Type B pancreatic cell (in vitro differentiated cells): ENCODE data around the gene CNR1. TPM values are rescaled to one million over a fixed set of nuclear protein-coding genes. Genes with fewer than 3 reads are reported as not detected.

Experiments used
- DNase-seq: peaks from one replicate; pipeline ENCODE4 v3.0.0; 2021; ENCODE audit warnings: mixed read lengths; ENCODE audit not compliant: unreplicated experiment; ENCODE audit errors: extremely low spot score
- H3K27ac Mint-ChIP-seq: 2 replicates; pipeline ENCODE4 v1.8.0; 2021; ENCODE audit warnings: mild to moderate bottlenecking, mixed read lengths
- H3K27me3 Mint-ChIP-seq: 2 replicates; pipeline ENCODE4 v1.8.0; 2021; ENCODE audit warnings: mixed read lengths
- H3K36me3 Mint-ChIP-seq: 2 replicates; pipeline ENCODE4 v1.8.0; 2021; ENCODE audit warnings: mixed read lengths
- H3K4me1 Mint-ChIP-seq: one replicate; pipeline ENCODE4 v1.8.0; 2021; ENCODE audit warnings: mixed read lengths; ENCODE audit not compliant: unreplicated experiment
- H3K4me3 Mint-ChIP-seq: 2 replicates; pipeline ENCODE4 v1.8.0; 2021; ENCODE audit warnings: mild to moderate bottlenecking, mixed read lengths
- H3K9me3 Mint-ChIP-seq: 2 replicates; pipeline ENCODE4 v1.8.0; 2021; ENCODE audit warnings: mixed read lengths
- CTCF ChIP-seq: fragments of 200-600 bp; sonication (generic); conservative IDR thresholded peaks from 2 replicates; pipeline ENCODE4 v1.5.0; 2021; ENCODE audit warnings: antibody characterized with exemption, mild to moderate bottlenecking
- total RNA-seq: library from RNA; stranded (reverse); gene quantifications from 2 replicates; pipeline ENCODE4 v1.2.1, GENCODE V29; 2021; ENCODE audit warnings: low replicate concordance

CNR1 gene
- total RNA-seq, 1 donor from 2014 or later, result 3.5 TPM

GRCh38 chr6:88142297-88142668 is 23.9 kb downstream of the CNR1 start:
- H3K4me3 Mint-ChIP-seq, result no peak overlapping the region
- no peaks in the 10 kb centered on the region for H3K4me1 Mint-ChIP-seq
- no peak overlapping the region for H3K27ac Mint-ChIP-seq
- no peaks in the 10 kb centered on the region for H3K9me3 Mint-ChIP-seq
- H3K36me3 Mint-ChIP-seq, result no peaks in the 10 kb centered on the region
- H3K27me3 Mint-ChIP-seq, result no peaks in the 10 kb centered on the region
- DNase-seq, result no peak
- no peak for TF ChIP-seq CTCF

DNA sequence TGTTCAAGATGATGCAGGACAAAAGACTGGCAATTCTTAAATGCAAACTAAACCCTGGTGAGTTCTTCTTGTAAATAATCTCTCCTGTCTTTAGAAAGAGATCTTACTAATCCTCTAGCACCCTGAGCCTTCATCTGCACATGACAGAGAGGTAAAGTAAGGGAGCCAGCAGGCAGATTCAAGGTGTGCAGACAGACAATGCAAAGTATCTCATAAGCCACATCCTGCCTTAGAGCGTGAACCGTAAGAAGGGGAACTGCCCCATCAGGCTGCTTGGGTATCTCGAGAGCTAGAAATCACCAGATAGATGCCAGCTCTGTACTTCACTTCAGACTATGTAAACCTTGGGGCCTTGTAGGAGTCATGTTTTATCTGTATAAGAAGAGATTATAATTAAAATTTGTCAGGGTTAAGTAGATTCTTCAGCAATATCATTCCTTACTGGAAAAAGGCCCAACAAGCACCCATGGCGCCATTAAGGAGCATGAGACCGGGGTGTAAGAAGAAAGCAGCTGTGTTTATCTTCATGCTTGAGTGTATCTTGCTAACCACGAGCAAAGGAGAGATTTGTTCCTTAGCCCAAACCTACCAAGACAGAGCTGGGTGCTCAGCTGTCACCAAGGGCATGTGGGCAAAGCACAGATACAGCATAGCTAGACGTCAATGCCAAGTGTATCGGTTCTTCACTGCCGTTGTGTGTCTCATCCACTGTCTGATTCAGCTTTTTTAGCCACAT is 24.4 kb downstream of the CNR1 start:
- Mint-ChIP-seq H3K27me3 (peaks cover 3% of the 10 kb centered on the region), H3K4me1 (no peaks in the 10 kb centered on the region), H3K9me3 (no peaks in the 10 kb centered on the region), H3K27ac (no peak overlapping the region), H3K4me3 (no peak overlapping the region), H3K36me3 (no peaks in the 10 kb centered on the region)
- no peak for TF ChIP-seq CTCF
- no peak for DNase-seq

- no peaks in the 10 kb centered on the region for H3K4me1 Mint-ChIP-seq
- peaks cover 6% of the 10 kb centered on the region for H3K27me3 Mint-ChIP-seq
- H3K36me3 Mint-ChIP-seq, result no peaks in the 10 kb centered on the region
- H3K4me3 Mint-ChIP-seq, result no peak overlapping the region
- no peak for TF ChIP-seq CTCF
- no peak overlapping the region for H3K27ac Mint-ChIP-seq
- no peaks in the 10 kb centered on the region for H3K9me3 Mint-ChIP-seq
- no peak for DNase-seq
These were observed 28.2 kb downstream of the CNR1 start for GRCh38 chr6:88137915-88138314.

GRCh38 chr6:88135578-88136114 is 30.5 kb downstream of the CNR1 start:
- Mint-ChIP-seq H3K4me1 (no peaks in the 10 kb centered on the region), H3K4me3 (no peak overlapping the region), H3K9me3 (no peaks in the 10 kb centered on the region), H3K36me3 (no peaks in the 10 kb centered on the region), H3K27ac (no peak overlapping the region), H3K27me3 (peaks cover 11% of the 10 kb centered on the region)
- no peak for TF ChIP-seq CTCF
- no peak for DNase-seq

- no peak overlapping the region for H3K4me3 Mint-ChIP-seq
- TF ChIP-seq CTCF, result no peak
- peaks cover 16% of the 10 kb centered on the region for H3K27me3 Mint-ChIP-seq
- H3K4me1 Mint-ChIP-seq, result no peaks in the 10 kb centered on the region
- no peak for DNase-seq
- H3K27ac Mint-ChIP-seq, result no peak overlapping the region
- H3K9me3 Mint-ChIP-seq, result no peaks in the 10 kb centered on the region
- no peaks in the 10 kb centered on the region for H3K36me3 Mint-ChIP-seq
These were observed 31.6 kb downstream of the CNR1 start for GRCh38 chr6:88134575-88134974.
